HEK293 (cell line): ENCODE measurements around the gene DCAF5.

Experiments used
- KLF17 ChIP-seq: fragments of 450-650 bp; formaldehyde crosslinking; IDR thresholded peaks from 2 replicates; pipeline ENCODE4 v1.5.1; 2016; ENCODE audit warnings: missing biosample characterization, missing genetic modification characterization
- KLF8 ChIP-seq: fragments of 450-650 bp; formaldehyde crosslinking; IDR thresholded peaks from 2 replicates; pipeline ENCODE4 v1.5.1; 2016; ENCODE audit warnings: missing biosample characterization, missing genetic modification characterization
- KLF9 ChIP-seq: fragments of 450-650 bp; formaldehyde crosslinking; IDR thresholded peaks from 2 replicates; pipeline ENCODE4 v1.5.1; 2016; ENCODE audit warnings: missing biosample characterization, missing genetic modification characterization, low read depth
- MZF1 ChIP-seq: fragments of 450-650 bp; formaldehyde crosslinking; IDR thresholded peaks from 2 replicates; pipeline ENCODE4 v1.5.1; 2017; ENCODE audit warnings: missing biosample characterization, missing genetic modification characterization, borderline replicate concordance
- PATZ1 ChIP-seq: fragments of 450-650 bp; formaldehyde crosslinking; IDR thresholded peaks from 2 replicates; pipeline ENCODE4 v1.5.1; 2016; ENCODE audit warnings: missing biosample characterization, missing genetic modification characterization
- PRDM4 ChIP-seq: fragments of 450-650 bp; formaldehyde crosslinking; IDR thresholded peaks from 2 replicates; pipeline ENCODE4 v1.5.1; 2017; ENCODE audit warnings: missing biosample characterization, missing genetic modification characterization
- SCRT2 ChIP-seq: fragments of 450-650 bp; formaldehyde crosslinking; IDR thresholded peaks from 2 replicates; pipeline ENCODE4 v1.5.1; 2016; ENCODE audit warnings: missing biosample characterization, missing genetic modification characterization
- ZBTB21 ChIP-seq: fragments of 450-650 bp; formaldehyde crosslinking; IDR thresholded peaks from 2 replicates; pipeline ENCODE4 v1.5.1; 2017; ENCODE audit warnings: missing biosample characterization, missing genetic modification characterization
- ZBTB8A ChIP-seq: fragments of 450-650 bp; formaldehyde crosslinking; IDR thresholded peaks from 2 replicates; pipeline ENCODE4 v1.5.1; 2016; ENCODE audit warnings: missing biosample characterization, missing genetic modification characterization
- ZNF114 ChIP-seq: fragments of 450-650 bp; formaldehyde crosslinking; IDR thresholded peaks from 2 replicates; pipeline ENCODE4 v1.5.0; 2017; ENCODE audit warnings: missing biosample characterization, missing genetic modification characterization
- ZNF140 ChIP-seq: fragments of 450-650 bp; formaldehyde crosslinking; IDR thresholded peaks from 2 replicates; pipeline ENCODE4 v1.5.1; 2016; ENCODE audit warnings: missing biosample characterization, missing genetic modification characterization
- ZNF157 ChIP-seq: fragments of 450-650 bp; formaldehyde crosslinking; IDR thresholded peaks from 2 replicates; pipeline ENCODE4 v1.5.1; 2016; ENCODE audit warnings: missing biosample characterization, missing genetic modification characterization
- ZNF214 ChIP-seq: fragments of 450-650 bp; formaldehyde crosslinking; IDR thresholded peaks from 2 replicates; pipeline ENCODE4 v1.5.1; 2017; ENCODE audit warnings: missing biosample characterization, mild to moderate bottlenecking, missing genetic modification characterization, borderline replicate concordance
- ZNF221 ChIP-seq: fragments of 450-650 bp; formaldehyde crosslinking; IDR thresholded peaks from 2 replicates; pipeline ENCODE4 v1.5.1; 2017; ENCODE audit warnings: missing biosample characterization, missing genetic modification characterization, borderline replicate concordance
- ZNF302 ChIP-seq: fragments of 450-650 bp; formaldehyde crosslinking; IDR thresholded peaks from 2 replicates; pipeline ENCODE4 v1.5.1; 2016; ENCODE audit warnings: missing biosample characterization, missing genetic modification characterization, low read depth
- ZNF324 ChIP-seq: fragments of 450-650 bp; formaldehyde crosslinking; IDR thresholded peaks from 2 replicates; pipeline ENCODE4 v1.5.1; 2016; ENCODE audit warnings: missing biosample characterization, missing genetic modification characterization
- ZNF335 ChIP-seq: fragments of 450-650 bp; formaldehyde crosslinking; conservative IDR thresholded peaks from 2 replicates; pipeline ENCODE4 v1.5.1; 2016; ENCODE audit warnings: missing biosample characterization, missing genetic modification characterization
- ZNF350 ChIP-seq: fragments of 450-650 bp; formaldehyde crosslinking; IDR thresholded peaks from 2 replicates; pipeline ENCODE4 v1.5.0; 2017; ENCODE audit warnings: missing biosample characterization, mild to moderate bottlenecking, missing genetic modification characterization
- ZNF354C ChIP-seq: fragments of 450-650 bp; formaldehyde crosslinking; IDR thresholded peaks from 2 replicates; pipeline ENCODE4 v1.5.1; 2016; ENCODE audit warnings: missing biosample characterization, missing genetic modification characterization, low read depth, borderline replicate concordance
- ZNF394 ChIP-seq: fragments of 450-650 bp; formaldehyde crosslinking; IDR thresholded peaks from 2 replicates; pipeline ENCODE4 v1.5.1; 2016; ENCODE audit warnings: missing biosample characterization, missing genetic modification characterization, mild to moderate bottlenecking, moderate library complexity, borderline replicate concordance
- ZNF423 ChIP-seq: fragments of 450-650 bp; formaldehyde crosslinking; IDR thresholded peaks from 2 replicates; pipeline ENCODE4 v1.5.1; 2016; ENCODE audit warnings: missing biosample characterization, missing genetic modification characterization
- ZNF501 ChIP-seq: fragments of 450-650 bp; formaldehyde crosslinking; IDR thresholded peaks from 2 replicates; pipeline ENCODE4 v1.5.1; 2016; ENCODE audit warnings: missing biosample characterization, missing genetic modification characterization
- ZNF510 ChIP-seq: fragments of 450-650 bp; formaldehyde crosslinking; IDR thresholded peaks from 2 replicates; pipeline ENCODE4 v1.5.1; 2018; ENCODE audit warnings: mild to moderate bottlenecking, missing genetic modification characterization, missing biosample characterization; ENCODE audit not compliant: insufficient replicate concordance
- ZNF544 ChIP-seq: fragments of 450-650 bp; formaldehyde crosslinking; IDR thresholded peaks from 2 replicates; pipeline ENCODE4 v1.5.0; 2017; ENCODE audit warnings: missing biosample characterization, missing genetic modification characterization
- ZNF549 ChIP-seq: fragments of 450-650 bp; IDR thresholded peaks from 2 replicates; pipeline ENCODE4 v1.5.1; 2018; ENCODE audit warnings: missing biosample characterization, missing genetic modification characterization, mild to moderate bottlenecking, inconsistent platforms, moderate library complexity
- ZNF561 ChIP-seq: fragments of 450-650 bp; IDR thresholded peaks from 2 replicates; pipeline ENCODE4 v1.5.1; 2018; ENCODE audit warnings: missing biosample characterization, missing genetic modification characterization, borderline replicate concordance
- ZNF610 ChIP-seq: fragments of 450-650 bp; formaldehyde crosslinking; IDR thresholded peaks from 2 replicates; pipeline ENCODE4 v1.5.1; 2016; ENCODE audit warnings: missing biosample characterization, missing genetic modification characterization, borderline replicate concordance
- ZNF624 ChIP-seq: fragments of 450-650 bp; formaldehyde crosslinking; IDR thresholded peaks from 2 replicates; pipeline ENCODE4 v1.5.1; 2017; ENCODE audit warnings: missing biosample characterization, missing genetic modification characterization
- ZNF626 ChIP-seq: fragments of 450-650 bp; sonication (Bioruptor Pico); formaldehyde crosslinking; IDR thresholded peaks from 2 replicates; pipeline ENCODE4 v1.5.1; 2018; ENCODE audit warnings: missing biosample characterization, missing genetic modification characterization, inconsistent platforms
- ZNF639 ChIP-seq: fragments of 450-650 bp; formaldehyde crosslinking; IDR thresholded peaks from 2 replicates; pipeline ENCODE4 v1.5.1; 2016; ENCODE audit warnings: missing biosample characterization, missing genetic modification characterization
- ZNF660 ChIP-seq: fragments of 450-650 bp; IDR thresholded peaks from 2 replicates; pipeline ENCODE4 v1.5.1; 2018; ENCODE audit warnings: missing biosample characterization, mild to moderate bottlenecking, missing genetic modification characterization
- ZNF664 ChIP-seq: fragments of 450-650 bp; formaldehyde crosslinking; IDR thresholded peaks from 2 replicates; pipeline ENCODE4 v1.5.1; 2016; ENCODE audit warnings: missing biosample characterization, missing genetic modification characterization
- ZNF747 ChIP-seq: fragments of 450-650 bp; formaldehyde crosslinking; IDR thresholded peaks from 2 replicates; pipeline ENCODE4 v1.5.1; 2016; ENCODE audit warnings: missing biosample characterization, missing genetic modification characterization
- ZNF843 ChIP-seq: fragments of 450-650 bp; formaldehyde crosslinking; IDR thresholded peaks from 2 replicates; pipeline ENCODE4 v1.5.1; 2016; ENCODE audit warnings: missing biosample characterization, missing genetic modification characterization
- ZSCAN16 ChIP-seq: fragments of 450-650 bp; formaldehyde crosslinking; IDR thresholded peaks from 2 replicates; pipeline ENCODE4 v1.5.1; 2016; ENCODE audit warnings: missing biosample characterization, missing genetic modification characterization

DCAF5 gene

GRCh38 chr14:69038455-69039287 is 114.2 kb downstream of the DCAF5 start (continued):
- TF ChIP-seq MZF1 (tag by site-specific recombination) (no peak), PATZ1 (tag by site-specific recombination) (0 out of 2 replicates have a peak, but pooled peaks have one; percentile 31), ZNF664 (tag by site-specific recombination) (no peak), ZNF624 (tag by site-specific recombination) (no peak), ZNF626 (tag by site-specific recombination) (no peak), ZNF544 (no peak), ZNF747 (tag by site-specific recombination) (no peak), ZNF354C (no peak), ZNF157 (tag by site-specific recombination) (no peak), ZNF549 (tag by site-specific recombination) (no peak), ZNF394 (tag by site-specific recombination) (no peak), ZSCAN16 (tag by site-specific recombination) (no peak), SCRT2 (tag by site-specific recombination) (no peak), ZNF324 (tag by site-specific recombination) (0 out of 2 replicates have a peak, but pooled peaks have one; percentile 58), ZNF501 (tag by site-specific recombination) (no peak), ZBTB21 (peak; percentile 95), KLF17 (tag by site-specific recombination) (peak; percentile 83), ZNF660 (peak; percentile 83; the same call in 1 of the 2 replicates), PRDM4 (tag by site-specific recombination) (no peak), ZNF214 (no peak), ZNF350 (tag by site-specific recombination) (no peak), ZNF221 (tag by site-specific recombination) (no peak), ZNF639 (tag by site-specific recombination) (0 out of 2 replicates have a peak, but pooled peaks have one; percentile 20), ZBTB8A (tag by site-specific recombination) (peak; percentile 55; the same call in 1 of the 2 replicates), ZNF561 (tag by site-specific recombination) (no peak), ZNF140 (no peak), ZNF302 (tag by site-specific recombination) (no peak), KLF8 (tag by site-specific recombination) (no peak), KLF9 (tag by site-specific recombination) (no peak), ZNF335 (tag by site-specific recombination) (peak; percentile 28; the same call in 1 of the 2 replicates), ZNF114 (tag by site-specific recombination) (no peak), ZNF843 (0 out of 2 replicates have a peak, but pooled peaks have one; percentile 31), ZNF510 (tag by site-specific recombination) (no peak), ZNF610 (tag by site-specific recombination) (no peak), ZNF423 (no peak)
